Activated CD8-positive, alpha-beta memory T cell treated with anti-CD3 and anti-CD28 coated beads for 1 hour (primary cell): ENCODE data around the gene UPK3B.
"Not testable (repeated sequence)": the region's sequence is repeated elsewhere in the genome, so short reads cannot be mapped to it uniquely, and the experiment has no call there.

ENCODE experiments used
- DNase-seq, 2 donors: peaks; one replicate each; pipeline ENCODE4 v3.0.0-alpha.2; 2020; ENCODE audit warnings: low read depth in 1 of 2; ENCODE audit errors: extremely low read depth in 1 of 2

Gene UPK3B

DNA sequence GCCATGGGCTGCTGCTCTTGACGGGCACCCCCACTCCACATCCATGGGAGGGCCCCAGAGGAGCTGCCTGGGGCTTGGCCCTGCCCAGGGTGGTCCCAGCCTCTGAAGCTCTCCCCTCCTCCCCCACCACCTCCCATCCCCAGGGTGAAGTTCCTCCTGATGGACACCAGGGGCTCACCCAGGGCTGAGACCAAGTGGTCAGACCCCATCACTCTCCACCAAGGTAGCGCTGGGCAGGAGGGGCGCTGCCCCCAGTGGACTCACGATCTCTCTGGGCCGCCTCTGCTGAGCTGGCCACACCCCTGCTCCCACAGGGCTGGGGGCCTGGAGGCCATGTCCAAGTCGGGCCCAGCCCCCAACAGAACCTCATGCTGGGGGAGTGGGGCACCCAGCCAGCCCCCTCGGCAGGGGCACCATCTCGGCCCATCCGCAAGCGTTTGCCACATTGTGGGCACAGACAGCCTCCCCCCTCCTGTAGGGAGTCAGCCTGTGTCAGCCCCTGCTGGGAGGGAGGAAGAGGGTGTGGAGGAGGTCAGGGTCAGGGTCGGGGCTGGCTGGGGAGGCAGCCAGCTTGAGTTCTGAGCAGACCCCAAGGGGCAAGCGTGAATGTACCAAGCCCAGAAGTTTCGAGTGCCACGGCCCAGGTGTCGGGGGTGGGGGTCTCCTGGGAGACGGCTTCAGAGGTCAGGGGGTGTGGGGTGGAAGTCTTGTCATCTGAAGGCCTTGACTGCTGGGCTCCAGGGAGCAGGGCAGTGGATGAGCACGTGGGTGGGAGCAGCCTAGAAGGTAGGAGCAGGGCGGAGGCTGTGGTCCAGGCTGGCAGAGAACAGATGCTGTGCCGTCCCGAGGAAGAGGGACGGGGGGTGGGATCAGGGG lies 2.8 kb downstream of the UPK3B start:
- no peak for DNase-seq

DNA sequence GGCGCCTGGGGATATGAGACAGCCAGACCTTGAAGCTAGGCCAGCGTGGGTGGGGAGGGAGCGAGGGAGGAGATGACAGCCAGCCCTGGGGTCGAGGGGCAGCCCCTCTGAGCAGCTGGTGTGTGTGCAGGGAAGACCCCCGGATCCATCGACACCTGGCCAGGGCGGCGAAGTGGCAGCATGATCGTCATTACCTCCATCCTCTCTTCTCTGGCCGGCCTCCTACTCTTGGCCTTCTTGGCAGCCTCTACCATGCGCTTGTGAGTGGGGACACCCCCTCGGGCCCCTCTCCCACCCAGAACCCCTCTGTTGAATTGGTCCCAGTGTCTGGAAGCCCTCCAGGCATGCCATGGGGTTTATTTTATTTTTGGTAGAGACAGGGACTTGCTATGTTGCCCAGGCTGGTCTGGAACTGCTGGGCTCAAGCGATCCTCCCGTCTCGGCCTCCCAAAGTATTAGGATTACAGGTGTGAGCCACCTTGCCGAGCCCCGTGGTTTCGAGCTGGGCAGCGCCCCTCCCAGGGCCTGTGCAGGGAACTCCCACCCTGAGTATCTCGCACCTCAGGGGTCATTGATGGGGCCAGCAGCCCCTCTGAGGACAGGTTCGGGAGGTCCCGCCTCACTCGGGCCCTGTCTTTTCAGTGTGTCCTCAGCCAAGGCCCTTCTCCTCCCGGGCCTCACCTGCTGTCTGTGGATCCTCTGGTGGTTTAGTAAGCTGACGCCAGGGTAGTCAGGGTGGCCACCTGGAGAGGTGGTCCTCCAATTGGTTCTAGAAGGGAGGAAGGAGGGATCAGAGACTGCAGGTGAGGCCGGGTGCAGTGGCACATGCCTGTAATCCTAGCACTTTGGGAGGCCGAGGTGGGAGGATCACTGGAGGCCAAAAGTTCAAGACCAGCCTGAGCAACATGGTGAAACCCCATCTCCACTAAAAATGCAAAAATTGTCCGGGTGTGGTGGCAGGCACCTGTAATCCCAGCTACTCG lies 3.8 kb downstream of the UPK3B start:
- DNase-seq, result no peak

DNA sequence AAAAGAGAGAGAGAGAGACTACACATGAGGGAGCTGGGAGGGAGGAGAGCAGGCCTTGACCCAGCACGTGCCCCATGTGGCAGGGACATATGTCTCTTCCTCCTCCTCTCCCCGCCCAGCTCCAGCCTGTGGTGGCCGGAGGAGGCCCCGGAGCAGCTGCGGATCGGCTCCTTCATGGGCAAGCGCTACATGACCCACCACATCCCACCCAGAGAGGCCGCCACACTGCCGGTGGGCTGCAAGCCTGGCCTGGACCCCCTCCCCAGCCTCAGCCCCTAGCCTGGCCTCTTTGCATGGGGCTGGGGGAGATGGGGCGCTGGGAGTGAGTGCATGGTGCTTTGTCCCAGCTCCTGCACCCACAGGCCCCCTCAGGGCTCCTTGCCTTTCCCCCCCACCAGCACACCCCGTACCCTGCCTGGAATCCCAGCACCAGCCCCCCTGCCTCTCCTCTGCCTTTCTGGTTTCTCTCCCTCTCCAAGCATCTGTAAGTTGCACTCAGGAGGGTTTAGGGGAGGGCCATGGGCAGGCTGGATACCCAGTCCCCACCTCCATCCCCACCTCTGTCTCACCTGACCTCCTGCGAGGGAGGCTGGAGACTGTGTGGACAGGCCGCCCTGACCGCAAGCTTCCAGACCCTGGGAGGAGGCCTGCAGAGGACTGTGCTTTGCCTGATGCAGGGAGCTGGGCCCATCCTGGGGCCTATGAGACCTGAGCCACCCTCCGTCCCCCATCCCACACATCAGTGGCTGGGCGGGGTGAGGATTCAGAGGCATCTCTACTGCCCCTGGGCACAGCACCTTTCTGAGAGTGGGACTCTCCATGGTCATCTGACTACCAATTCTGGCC lies 4.8 kb downstream of the UPK3B start:
- DNase-seq, result no peak

- DNase-seq, result no peak
Observed at GRCh38 chr7:76515999-76516443, 5.7 kb downstream of the UPK3B start.

GRCh38 chr7:76516932-76517331 lies 6.6 kb downstream of the UPK3B start:
- DNase-seq, result not testable (repeated sequence)

GRCh38 chr7:76526183-76526582 lies 15.8 kb downstream of the UPK3B start:
- not testable (repeated sequence) for DNase-seq

- not testable (repeated sequence) for DNase-seq
Observed at GRCh38 chr7:76531643-76532042, 21.3 kb downstream of the UPK3B start.

DNA sequence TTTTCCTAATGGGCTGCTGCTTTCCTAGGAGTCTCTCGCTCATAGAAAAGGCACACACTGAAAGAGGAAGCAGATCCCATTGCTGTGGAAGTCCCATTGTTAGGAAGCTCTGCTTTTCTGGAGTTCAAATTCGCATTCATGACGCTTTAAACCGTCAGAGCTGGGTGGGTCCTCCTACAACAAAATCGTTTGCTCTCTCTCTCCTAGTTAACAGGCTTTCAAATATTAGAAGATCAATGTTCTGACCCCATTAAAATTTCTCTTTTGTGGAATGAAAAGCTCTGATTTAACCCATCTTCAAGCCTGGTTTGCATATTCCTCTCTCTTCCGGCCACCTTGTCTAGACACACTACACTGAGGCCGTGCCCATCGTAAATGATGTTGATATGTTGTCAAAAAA lies 32.8 kb downstream of the UPK3B start, which contains the start of gene SPDYE16:
Gene SPDYE16 (minus strand): TSS at position 101 of the 400 bp plus-strand sequence. CDS start 1,838 bp downstream, outside the sequence.
- not testable (repeated sequence) for DNase-seq

DNA sequence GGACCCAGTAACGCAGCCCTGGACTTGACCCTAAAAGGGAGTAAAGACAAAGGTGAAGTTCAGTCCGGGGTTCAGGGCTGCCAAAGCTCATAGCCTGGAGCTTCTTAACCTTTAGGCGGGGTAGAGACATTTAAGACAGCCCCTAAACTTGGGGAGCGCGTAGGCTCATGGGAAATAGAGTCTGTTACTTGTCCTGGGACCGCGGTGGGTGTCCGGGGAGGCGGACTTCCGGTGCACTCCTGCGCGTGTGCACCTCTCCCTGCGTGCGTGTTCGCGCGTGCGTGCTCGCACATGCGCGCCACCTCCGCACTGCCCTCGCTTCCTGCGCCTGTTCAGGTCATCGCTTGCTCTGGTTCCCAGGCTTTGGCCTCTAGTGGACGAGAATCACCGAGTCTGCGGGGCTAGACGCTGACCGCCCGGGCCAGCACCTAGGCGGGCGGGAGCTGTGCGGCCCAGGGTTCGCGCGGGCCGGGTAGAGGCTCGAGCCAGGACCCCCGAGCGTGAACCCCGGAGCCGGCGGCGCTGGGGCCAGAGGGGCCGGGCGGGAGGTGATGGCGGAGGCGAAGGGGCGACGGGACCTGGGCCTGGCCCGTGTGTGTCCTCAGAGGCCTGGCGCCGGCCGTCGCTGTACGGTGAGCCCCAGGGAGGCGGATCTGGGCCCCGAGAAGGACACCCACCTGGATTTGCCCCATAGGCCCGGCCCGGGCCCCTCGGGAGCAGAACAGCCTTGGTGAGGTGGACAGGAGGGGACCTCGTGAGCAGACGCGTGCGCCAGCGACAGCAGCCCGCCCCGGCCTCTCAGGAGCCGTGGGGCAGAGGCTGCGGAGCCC lies 38.9 kb downstream of the UPK3B start:
- peak; percentile 59 to 64 for DNase-seq

- DNase-seq, result not testable (repeated sequence)
Observed at GRCh38 chr7:76549855-76550248, 39.5 kb downstream of the UPK3B start.

DNA sequence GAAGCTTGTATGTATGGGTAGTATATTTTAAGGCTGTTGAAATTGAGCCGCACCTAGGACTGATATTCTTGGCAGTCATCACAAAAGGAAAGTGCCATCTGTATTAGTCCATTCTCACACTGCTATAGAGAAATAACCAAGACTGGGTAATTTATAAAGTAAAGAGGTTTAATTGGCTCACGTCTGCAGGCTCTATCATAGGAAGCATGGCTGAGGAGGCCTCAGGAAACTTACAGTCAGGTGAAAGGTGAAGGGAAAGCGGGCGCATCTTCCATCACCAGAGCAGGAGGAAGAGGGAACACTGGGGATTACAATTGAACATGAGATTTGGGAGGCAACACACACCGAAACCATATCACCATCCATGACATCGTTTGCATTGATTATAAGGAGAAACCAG lies 41.6 kb downstream of the UPK3B start:
- not testable (repeated sequence) for DNase-seq

DNA sequence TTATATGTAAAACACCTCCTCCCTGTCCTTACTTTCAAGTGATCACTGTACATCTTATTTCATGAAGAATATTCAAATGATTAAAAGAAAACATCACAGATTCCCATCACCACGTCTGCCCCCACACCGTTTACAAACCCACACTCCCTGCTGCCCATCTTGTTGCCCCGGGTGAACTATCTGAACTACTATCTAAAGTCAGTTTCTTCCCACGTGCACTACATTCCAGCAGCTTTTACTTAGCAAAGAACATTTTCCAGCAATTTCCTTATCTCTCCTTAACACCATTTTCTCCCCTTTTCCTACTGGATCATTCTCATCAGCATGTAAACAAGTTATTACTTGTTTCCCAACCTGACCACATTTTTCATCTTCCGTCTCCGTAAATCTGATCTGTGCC lies 49.3 kb downstream of the UPK3B start:
- DNase-seq, result not testable (repeated sequence)

DNA sequence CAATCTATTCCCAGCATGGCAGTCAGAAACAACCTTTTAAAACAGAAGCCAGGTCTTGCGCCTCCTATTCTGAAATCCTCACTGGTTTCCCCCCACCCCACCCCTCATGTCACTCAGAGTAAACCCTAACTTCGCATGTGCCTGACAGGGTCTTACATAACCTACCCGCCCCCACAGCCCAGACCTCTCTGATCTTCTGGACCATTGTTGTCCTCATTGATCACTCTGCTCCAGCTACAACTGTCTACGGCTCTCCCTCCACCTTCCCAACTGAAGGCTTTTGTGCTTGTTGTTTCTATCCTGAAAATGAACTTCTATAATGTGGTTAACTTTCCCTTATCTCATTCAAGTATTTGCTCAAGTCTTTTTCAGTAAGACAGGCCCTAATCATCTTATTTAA lies 49.8 kb downstream of the UPK3B start:
- DNase-seq, result not testable (repeated sequence)

DNA sequence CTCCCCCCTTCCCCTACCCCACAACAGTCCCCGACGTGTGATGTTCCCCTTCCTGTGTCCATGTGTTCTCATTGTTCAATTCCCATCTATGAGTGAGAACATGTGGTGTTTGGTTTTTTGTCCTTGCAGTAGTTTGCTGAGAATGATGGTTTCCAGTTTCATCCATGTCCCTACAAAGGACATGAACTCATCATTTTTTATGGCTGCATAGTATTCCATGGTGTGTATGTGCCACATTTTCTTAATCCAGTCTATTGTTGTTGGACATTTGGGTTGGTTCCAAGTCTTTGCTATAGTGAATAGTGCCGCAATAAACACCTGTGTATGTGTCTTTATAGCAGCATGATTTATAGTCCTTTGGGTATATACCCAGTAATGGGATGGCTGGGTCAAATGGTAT lies 51.0 kb downstream of the UPK3B start:
- not testable (repeated sequence) for DNase-seq

- not testable (repeated sequence) for DNase-seq
Observed at GRCh38 chr7:76565001-76565400, 54.6 kb downstream of the UPK3B start.
